Type B pancreatic cell (in vitro differentiated cells): ENCODE data around the gene ZNF628. TPM values are rescaled to one million over a fixed set of nuclear protein-coding genes. Genes with fewer than 3 reads are reported as not detected.

Experiments
- DNase-seq: peaks from one replicate; pipeline ENCODE4 v3.0.0; 2021; ENCODE audit warnings: mixed read lengths; ENCODE audit not compliant: unreplicated experiment; ENCODE audit errors: extremely low spot score
- H3K27ac Mint-ChIP-seq: 2 replicates; pipeline ENCODE4 v1.8.0; 2021; ENCODE audit warnings: mild to moderate bottlenecking, mixed read lengths
- H3K27me3 Mint-ChIP-seq: 2 replicates; pipeline ENCODE4 v1.8.0; 2021; ENCODE audit warnings: mixed read lengths
- H3K36me3 Mint-ChIP-seq: 2 replicates; pipeline ENCODE4 v1.8.0; 2021; ENCODE audit warnings: mixed read lengths
- H3K4me1 Mint-ChIP-seq: one replicate; pipeline ENCODE4 v1.8.0; 2021; ENCODE audit warnings: mixed read lengths; ENCODE audit not compliant: unreplicated experiment
- H3K4me3 Mint-ChIP-seq: 2 replicates; pipeline ENCODE4 v1.8.0; 2021; ENCODE audit warnings: mild to moderate bottlenecking, mixed read lengths
- H3K9me3 Mint-ChIP-seq: 2 replicates; pipeline ENCODE4 v1.8.0; 2021; ENCODE audit warnings: mixed read lengths
- CTCF ChIP-seq: fragments of 200-600 bp; sonication (generic); conservative IDR thresholded peaks from 2 replicates; pipeline ENCODE4 v1.5.0; 2021; ENCODE audit warnings: antibody characterized with exemption, mild to moderate bottlenecking
- total RNA-seq: library from RNA; stranded (reverse); gene quantifications from 2 replicates; pipeline ENCODE4 v1.2.1, GENCODE V29; 2021; ENCODE audit warnings: low replicate concordance

Gene ZNF628
- total RNA-seq, 1 donor from 2014 or later, result 10.3 TPM

GRCh38 chr19:55451965-55452748 lies 24.3 kb upstream of the ZNF628 start:
- Mint-ChIP-seq H3K27me3 (peaks cover 29% of the 10 kb centered on the region), H3K9me3 (no peaks in the 10 kb centered on the region), H3K4me3 (peak overlapping the region; percentile 77), H3K4me1 (peaks cover 12% of the 10 kb centered on the region), H3K27ac (no peak overlapping the region), H3K36me3 (peaks cover 8% of the 10 kb centered on the region)
- no peak for TF ChIP-seq CTCF
- DNase-seq, result no peak

GRCh38 chr19:55452749-55453346 lies 23.6 kb upstream of the ZNF628 start:
- Mint-ChIP-seq H3K27ac (peak overlapping the region; percentile 74), H3K4me1 (peaks cover 14% of the 10 kb centered on the region), H3K36me3 (peaks cover 8% of the 10 kb centered on the region), H3K27me3 (peaks cover 29% of the 10 kb centered on the region), H3K9me3 (no peaks in the 10 kb centered on the region), H3K4me3 (peak overlapping the region; percentile 83)
- TF ChIP-seq CTCF, result no peak
- peak; percentile 84 for DNase-seq

- H3K9me3 Mint-ChIP-seq, result no peaks in the 10 kb centered on the region
- DNase-seq, result no peak
- H3K27ac Mint-ChIP-seq, result peak overlapping the region; percentile 74
- H3K4me3 Mint-ChIP-seq, result peak overlapping the region; percentile 83
- peaks cover 19% of the 10 kb centered on the region for H3K4me1 Mint-ChIP-seq
- H3K36me3 Mint-ChIP-seq, result peaks cover 8% of the 10 kb centered on the region
- TF ChIP-seq CTCF, result no peak
- peaks cover 29% of the 10 kb centered on the region for H3K27me3 Mint-ChIP-seq
These were observed 22.7 kb upstream of the ZNF628 start for GRCh38 chr19:55453511-55454260.

GRCh38 chr19:55454787-55455243 lies 21.6 kb upstream of the ZNF628 start:
- DNase-seq, result no peak

More at GRCh38 chr19:55454787-55455243, 21.6 kb upstream of the ZNF628 start:
- Mint-ChIP-seq H3K4me1 (peaks cover 22% of the 10 kb centered on the region), H3K4me3 (peak overlapping the region; percentile 49), H3K9me3 (no peaks in the 10 kb centered on the region), H3K27ac (no peak overlapping the region), H3K27me3 (peaks cover 29% of the 10 kb centered on the region), H3K36me3 (peaks cover 8% of the 10 kb centered on the region)
- peak; percentile 75 for TF ChIP-seq CTCF
